GM12878 (cell line): ENCODE measurements around the gene RAPGEF4. TPM values are rescaled to one million over a fixed set of nuclear protein-coding genes. Genes with fewer than 3 reads are reported as not detected.

ENCODE experiments used
- ATAC-seq: fragments of 200-7000 bp; cut with Tn5 transposase; 3 replicates; pipeline ENCODE4 v1.9.1; 2020; ENCODE audit warnings: mild to moderate bottlenecking, moderate library complexity
- BruUV-seq: library from RNA; stranded (reverse); fragments of 400-500 nt; replicated peaks from 2 replicates; lab custom pipeline; 2021; lab: Mats Ljungman, UMichigan
- CTCF ChIA-PET: fragments of 300-600 bp; sonication (Branson Sonifier 250); formaldehyde crosslinking; extraction: SDS; loops from one replicate; lab custom pipeline; 2021; ENCODE audit warnings: inconsistent platforms; lab: Yijun Ruan, JAX
- POLR2A ChIA-PET: fragments of 350-600 bp; formaldehyde crosslinking; extraction: SDS; loops from one replicate; lab custom pipeline; 2021; ENCODE audit warnings: inconsistent platforms; lab: Charles Lee
- RAD21 ChIA-PET: fragments of 300-600 bp; sonication (Branson Sonifier 250); formaldehyde crosslinking; loops from one replicate; lab custom pipeline; 2023; ENCODE audit warnings: antibody characterized with exemption; ENCODE audit not compliant: unreplicated experiment; lab: Charles Lee
- SMC1A ChIA-PET: fragments of 300-600 bp; sonication (Branson Sonifier 250); formaldehyde crosslinking; loops from one replicate; lab custom pipeline; 2023; ENCODE audit not compliant: unreplicated experiment, uncharacterized antibody; lab: Charles Lee
- DNase-seq: peaks from one replicate; pipeline ENCODE4 v3.0.0-alpha.2; 2011; ENCODE audit warnings: low read depth, low spot score
- FAIRE-seq: peaks from 3 replicates; lab custom pipeline; 2011; peaks lifted over from hg19 to GRCh38; lab: Jason Lieb, UNC
- H2AFZ ChIP-seq: 2 replicates; pipeline ENCODE4 v1.6.0; 2011; ENCODE audit warnings: low read depth, low read length, control low read depth; ENCODE audit not compliant: control insufficient read depth
- H3K27ac ChIP-seq: 2 replicates; pipeline ENCODE4 v1.5.1; 2011; ENCODE audit warnings: control low read depth; ENCODE audit not compliant: control insufficient read depth, insufficient read depth
- H3K27me3 ChIP-seq, 2 experiments: replicated peaks in 1 of 2; 2 replicates each; pipeline versions ENCODE4 v1.6.0 to v1.6.1; 2011; ENCODE audit warnings: low read length in 1 of 2; ENCODE audit not compliant: control insufficient read depth in 2 of 2, insufficient read depth in 2 of 2
- H3K36me3 ChIP-seq, 2 experiments: 2 replicates each; pipeline ENCODE4 v1.5.1; 2011; ENCODE audit warnings: low read length in 1 of 2; ENCODE audit not compliant: control insufficient read depth in 2 of 2, insufficient read depth in 2 of 2
- H3K4me1 ChIP-seq: 2 replicates; pipeline ENCODE4 v1.6.1; 2011; ENCODE audit warnings: mild to moderate bottlenecking, low read length, moderate library complexity, mixed read lengths; ENCODE audit not compliant: control insufficient read depth, insufficient read depth
- H3K4me2 ChIP-seq: 2 replicates; pipeline ENCODE4 v1.6.0; 2011; ENCODE audit warnings: control low read depth; ENCODE audit not compliant: control insufficient read depth, insufficient read depth
- H3K4me3 ChIP-seq: fragments of 200-600 bp; sonication (generic); 2 replicates; pipeline ENCODE4 v1.5.1; 2016
- H3K79me2 ChIP-seq: 2 replicates; pipeline ENCODE4 v1.6.0; 2011; ENCODE audit warnings: low read length; ENCODE audit not compliant: control insufficient read depth, insufficient read depth
- H3K9ac ChIP-seq: 2 replicates; pipeline ENCODE4 v1.8.0; 2011; ENCODE audit warnings: low read length, control low read depth, mixed read lengths; ENCODE audit not compliant: control insufficient read depth, insufficient read depth
- H3K9me3 ChIP-seq: replicated peaks from 3 replicates; pipeline ENCODE4 v1.5.1; 2011; ENCODE audit warnings: mild to moderate bottlenecking, low read length; ENCODE audit not compliant: control insufficient read depth, insufficient read depth
- H4K20me1 ChIP-seq: 2 replicates; pipeline ENCODE4 v1.6.0; 2011; ENCODE audit not compliant: control insufficient read depth, insufficient read depth
- BHLHE40 ChIP-seq, 2 experiments: fragments of 450-650 bp in 1 of 2; IDR thresholded peaks; 2 replicates each; pipeline ENCODE4 v1.6.1; 2011 to 2017; ENCODE audit warnings: low read depth in 2 of 2, borderline replicate concordance in 1 of 2, improper control_type of control experiment in 1 of 2, low read length in 1 of 2, mild to moderate bottlenecking in 1 of 2
- POLR2AphosphoS5 ChIP-seq: IDR thresholded peaks from 2 replicates; pipeline ENCODE4 v1.6.1; 2011; ENCODE audit warnings: mild to moderate bottlenecking, low read length, inconsistent platforms
- SMAD1 ChIP-seq: fragments of 450-650 bp; IDR thresholded peaks from 2 replicates; pipeline ENCODE4 v1.6.1; 2018; ENCODE audit warnings: mild to moderate bottlenecking, low read depth; ENCODE audit not compliant: partially characterized antibody
- SMC3 ChIP-seq: IDR thresholded peaks from 2 replicates; pipeline ENCODE4 v1.6.1; 2011; ENCODE audit warnings: low read length, improper control_type of control experiment, borderline replicate concordance
- SREBF2 ChIP-seq: IDR thresholded peaks from 2 replicates; pipeline ENCODE4 v1.6.1; 2012; ENCODE audit warnings: mild to moderate bottlenecking, low read length
- WGBS: methylation state at CpG from one replicate; pipeline ENCODE4 v1.1.6; 2016; ENCODE audit warnings: low lambda C conversion rate; ENCODE audit not compliant: insufficient replicate concordance, insufficient coverage; ENCODE audit errors: missing lambda C conversion rate; 5-methylcytosine and 5-hydroxymethylcytosine counted together
- in situ Hi-C: fragments of 300-500 bp; cut with MboI; formaldehyde crosslinking; loops from 9 replicates; pipeline ENCODE4 v1.14.3; 2018; ENCODE audit warnings: mixed read lengths
- intact Hi-C: fragments of 100-400 bp; cut with micrococcal nuclease; formaldehyde crosslinking; loops from one replicate; pipeline ENCODE4 v1.14.2; 2022; ENCODE audit not compliant: unreplicated experiment
- polyA plus RNA-seq, 11 experiments: library from polyadenylated mRNA; depleted of rRNA in 4 of 11; unstranded in 6 of 11; stranded (reverse) in 5 of 11; fragments of >200 nt; fragmentation: Nextera tagmentation in 4 of 11; fragmentation: Illumina TruSeq in 1 of 11; extraction: Ambion mirVana in 4 of 11; extraction: Trizol in 1 of 11; gene quantifications; 1 replicate in 1 of 11; 2 replicates in 10 of 11; pipeline versions ENCODE4 v1.2.1 to v1.2.3, GENCODE V29; 2011 to 2016; ENCODE audit warnings: inconsistent platforms in 2 of 11, missing spikeins in 2 of 11, low read depth in 1 of 11
- total RNA-seq, 4 experiments: library from RNA; depleted of rRNA in 3 of 4; stranded (reverse); fragments of >200 nt in 3 of 4; fragmentation: Illumina TruSeq in 1 of 4; extraction: Trizol in 1 of 4; gene quantifications; 2 replicates each; pipeline versions ENCODE4 v1.2.1 to v1.2.3, GENCODE V29; 2013 to 2021
- TF ChIP-seq, protein P1 (sequence below), 3 experiments: IDR thresholded peaks in 2 of 3; conservative IDR thresholded peaks in 1 of 3; 2 replicates each; pipeline ENCODE4 v1.5.1; 2011; ENCODE audit warnings: low read depth in 3 of 3, low read length in 3 of 3, mild to moderate bottlenecking in 3 of 3, control low read depth in 2 of 3, moderate library complexity in 2 of 3, inconsistent platforms in 1 of 3, mixed read lengths in 1 of 3; ENCODE audit not compliant: control insufficient read depth in 2 of 3, insufficient read depth in 1 of 3; ENCODE audit errors: extremely low read depth in 1 of 3
- TF ChIP-seq, protein P2 (sequence below): fragments of 450-650 bp; IDR thresholded peaks from 2 replicates; pipeline ENCODE4 v1.6.1; 2017; ENCODE audit warnings: antibody characterized with exemption, mild to moderate bottlenecking, moderate library complexity
- TF ChIP-seq, protein P3 (sequence below): IDR thresholded peaks from 2 replicates; pipeline ENCODE4 v1.6.1; 2011; ENCODE audit warnings: borderline replicate concordance, low read depth, mild to moderate bottlenecking, moderate library complexity, mixed read lengths, low read length; ENCODE audit not compliant: insufficient read depth; ENCODE audit errors: extremely low read length
- TF ChIP-seq, protein P4 (sequence below): IDR thresholded peaks from 2 replicates; pipeline ENCODE4 v1.6.1; 2012; ENCODE audit warnings: low read length, inconsistent platforms
- TF ChIP-seq, protein P5 (sequence below): fragments of 450-650 bp; IDR thresholded peaks from 2 replicates; pipeline ENCODE4 v1.6.1; 2018; ENCODE audit warnings: mild to moderate bottlenecking, low read depth, moderate library complexity; ENCODE audit not compliant: partially characterized antibody

Gene RAPGEF4
- total and polyA plus RNA-seq, 10 of the 15 experiments (the other 5 are each of a cell fraction or from before 2014, with no cell fraction given) = 0.18 TPM; not detected in 8

DNA sequence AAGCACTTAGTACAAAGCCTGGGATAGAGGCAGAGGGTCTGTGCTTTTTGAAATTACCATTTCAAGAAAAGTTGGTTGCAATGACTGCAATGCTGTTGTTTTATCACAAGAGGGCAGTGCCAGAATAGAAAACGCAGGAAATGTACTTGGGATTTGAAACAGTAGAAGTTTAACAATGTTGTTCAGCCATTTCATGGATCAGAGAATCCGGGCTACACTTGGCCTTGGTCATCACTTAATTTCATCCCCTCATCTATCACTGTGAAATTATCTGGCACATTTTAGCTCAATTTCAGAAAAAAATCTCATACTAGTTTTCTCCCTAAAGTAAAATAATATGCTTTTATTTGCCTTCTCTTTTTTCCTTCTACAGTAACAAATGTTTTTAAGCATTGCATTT lies 70.8 kb downstream of the RAPGEF4 start (continued):
- TF ChIP-seq, protein P1, sequence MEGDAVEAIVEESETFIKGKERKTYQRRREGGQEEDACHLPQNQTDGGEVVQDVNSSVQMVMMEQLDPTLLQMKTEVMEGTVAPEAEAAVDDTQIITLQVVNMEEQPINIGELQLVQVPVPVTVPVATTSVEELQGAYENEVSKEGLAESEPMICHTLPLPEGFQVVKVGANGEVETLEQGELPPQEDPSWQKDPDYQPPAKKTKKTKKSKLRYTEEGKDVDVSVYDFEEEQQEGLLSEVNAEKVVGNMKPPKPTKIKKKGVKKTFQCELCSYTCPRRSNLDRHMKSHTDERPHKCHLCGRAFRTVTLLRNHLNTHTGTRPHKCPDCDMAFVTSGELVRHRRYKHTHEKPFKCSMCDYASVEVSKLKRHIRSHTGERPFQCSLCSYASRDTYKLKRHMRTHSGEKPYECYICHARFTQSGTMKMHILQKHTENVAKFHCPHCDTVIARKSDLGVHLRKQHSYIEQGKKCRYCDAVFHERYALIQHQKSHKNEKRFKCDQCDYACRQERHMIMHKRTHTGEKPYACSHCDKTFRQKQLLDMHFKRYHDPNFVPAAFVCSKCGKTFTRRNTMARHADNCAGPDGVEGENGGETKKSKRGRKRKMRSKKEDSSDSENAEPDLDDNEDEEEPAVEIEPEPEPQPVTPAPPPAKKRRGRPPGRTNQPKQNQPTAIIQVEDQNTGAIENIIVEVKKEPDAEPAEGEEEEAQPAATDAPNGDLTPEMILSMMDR (IDR thresholded peaks at IDR 0.05 in 2 of 3, conservative IDR thresholded peaks at IDR 0.05 in 1 of 3; ENCODE audit: control insufficient read depth in 2 of 3, extremely low read depth in 1 of 3, insufficient read depth in 1 of 3, low read depth in 3 of 3, low read length in 3 of 3) = peak; percentile 66 to 84 (median 80); a peak in 5 of 6 replicates
- TF ChIP-seq POLR2AphosphoS5 (no peak), SMC3 (peak; percentile 51; the same call in 1 of the 2 replicates)
- TF ChIP-seq, protein P2, sequence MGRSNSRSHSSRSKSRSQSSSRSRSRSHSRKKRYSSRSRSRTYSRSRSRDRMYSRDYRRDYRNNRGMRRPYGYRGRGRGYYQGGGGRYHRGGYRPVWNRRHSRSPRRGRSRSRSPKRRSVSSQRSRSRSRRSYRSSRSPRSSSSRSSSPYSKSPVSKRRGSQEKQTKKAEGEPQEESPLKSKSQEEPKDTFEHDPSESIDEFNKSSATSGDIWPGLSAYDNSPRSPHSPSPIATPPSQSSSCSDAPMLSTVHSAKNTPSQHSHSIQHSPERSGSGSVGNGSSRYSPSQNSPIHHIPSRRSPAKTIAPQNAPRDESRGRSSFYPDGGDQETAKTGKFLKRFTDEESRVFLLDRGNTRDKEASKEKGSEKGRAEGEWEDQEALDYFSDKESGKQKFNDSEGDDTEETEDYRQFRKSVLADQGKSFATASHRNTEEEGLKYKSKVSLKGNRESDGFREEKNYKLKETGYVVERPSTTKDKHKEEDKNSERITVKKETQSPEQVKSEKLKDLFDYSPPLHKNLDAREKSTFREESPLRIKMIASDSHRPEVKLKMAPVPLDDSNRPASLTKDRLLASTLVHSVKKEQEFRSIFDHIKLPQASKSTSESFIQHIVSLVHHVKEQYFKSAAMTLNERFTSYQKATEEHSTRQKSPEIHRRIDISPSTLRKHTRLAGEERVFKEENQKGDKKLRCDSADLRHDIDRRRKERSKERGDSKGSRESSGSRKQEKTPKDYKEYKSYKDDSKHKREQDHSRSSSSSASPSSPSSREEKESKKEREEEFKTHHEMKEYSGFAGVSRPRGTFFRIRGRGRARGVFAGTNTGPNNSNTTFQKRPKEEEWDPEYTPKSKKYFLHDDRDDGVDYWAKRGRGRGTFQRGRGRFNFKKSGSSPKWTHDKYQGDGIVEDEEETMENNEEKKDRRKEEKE = no peak

DNA sequence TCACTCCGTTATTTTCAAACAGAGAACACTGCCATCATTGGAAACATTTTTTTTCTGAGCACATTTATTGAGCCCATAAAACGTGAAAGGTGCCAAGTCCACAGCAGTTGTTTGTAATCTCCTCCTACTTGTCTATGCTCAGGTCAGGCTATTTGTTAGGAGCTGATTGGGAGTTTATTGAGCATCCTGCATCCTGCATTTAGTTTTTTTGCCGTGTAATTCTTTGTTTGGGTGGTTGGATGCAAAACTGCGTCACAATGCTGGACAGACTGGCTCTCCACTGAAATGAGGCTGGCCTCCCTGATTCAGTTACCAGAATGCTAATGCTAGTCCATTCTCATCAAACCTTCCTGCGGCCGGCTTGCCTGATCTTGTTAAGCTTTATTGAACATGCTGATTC lies 71.4 kb downstream of the RAPGEF4 start:
- no peaks in the 10 kb centered on the region for H3K36me3 ChIP-seq
- FAIRE-seq (no peak), DNase-seq (no peak), ATAC-seq (no peak)
- no TSS peak for BruUV-seq
- ChIA-PET RAD21 (interaction anchor here (1.2 to 2.3 kb wide), 2 partner anchors 123 to 125 kb away, joined by 3 to 7 read pairs; no protein-coding TSS in a partner anchor), CTCF (interaction anchor here (1.0 to 4.3 kb wide), 6 partner anchors 12 to 169 kb away, joined by 3 to 59 read pairs (median 4); no protein-coding TSS in a partner anchor), SMC1A (interaction anchor here (1.6 to 3.4 kb wide), 2 partner anchors 124 to 835 kb away, joined by 4 to 28 read pairs; no protein-coding TSS in a partner anchor), POLR2A (no interaction called here)
- no peak overlapping the region for H2AFZ ChIP-seq
- H4K20me1 ChIP-seq = no peaks in the 10 kb centered on the region
- 57% methylated on average over 6 of the region's 6 CpGs for WGBS
- H3K4me2 ChIP-seq = no peak overlapping the region
- intact Hi-C loops (loop anchor here (1.0 to 2.0 kb wide), 2 partner anchors 58 to 125 kb away; no protein-coding TSS in a partner anchor), in situ Hi-C loops (loop anchor here (25.0 kb wide), 1 partner anchor 130 kb away; no protein-coding TSS in a partner anchor)
- no peaks in the 10 kb centered on the region; a peak in 1 of 4 replicates for H3K27me3 ChIP-seq
- H3K9me3 ChIP-seq = no peaks in the 10 kb centered on the region; the same call in 2 of the 3 replicates
- H3K4me1 ChIP-seq = no peaks in the 10 kb centered on the region
- H3K4me3 ChIP-seq = no peak overlapping the region
- no peaks in the 10 kb centered on the region for H3K79me2 ChIP-seq
- H3K27ac ChIP-seq = no peak overlapping the region
- H3K9ac ChIP-seq = no peak overlapping the region
- TF ChIP-seq BHLHE40 (IDR thresholded peaks at IDR 0.05; ENCODE audit: borderline replicate concordance in 1 of 2, low read depth in 2 of 2, low read length in 1 of 2) = no peak
- TF ChIP-seq SMAD1 = no peak
- TF ChIP-seq, protein P3, sequence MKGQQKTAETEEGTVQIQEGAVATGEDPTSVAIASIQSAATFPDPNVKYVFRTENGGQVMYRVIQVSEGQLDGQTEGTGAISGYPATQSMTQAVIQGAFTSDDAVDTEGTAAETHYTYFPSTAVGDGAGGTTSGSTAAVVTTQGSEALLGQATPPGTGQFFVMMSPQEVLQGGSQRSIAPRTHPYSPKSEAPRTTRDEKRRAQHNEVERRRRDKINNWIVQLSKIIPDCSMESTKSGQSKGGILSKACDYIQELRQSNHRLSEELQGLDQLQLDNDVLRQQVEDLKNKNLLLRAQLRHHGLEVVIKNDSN = no peak
- TF ChIP-seq, protein P4, sequence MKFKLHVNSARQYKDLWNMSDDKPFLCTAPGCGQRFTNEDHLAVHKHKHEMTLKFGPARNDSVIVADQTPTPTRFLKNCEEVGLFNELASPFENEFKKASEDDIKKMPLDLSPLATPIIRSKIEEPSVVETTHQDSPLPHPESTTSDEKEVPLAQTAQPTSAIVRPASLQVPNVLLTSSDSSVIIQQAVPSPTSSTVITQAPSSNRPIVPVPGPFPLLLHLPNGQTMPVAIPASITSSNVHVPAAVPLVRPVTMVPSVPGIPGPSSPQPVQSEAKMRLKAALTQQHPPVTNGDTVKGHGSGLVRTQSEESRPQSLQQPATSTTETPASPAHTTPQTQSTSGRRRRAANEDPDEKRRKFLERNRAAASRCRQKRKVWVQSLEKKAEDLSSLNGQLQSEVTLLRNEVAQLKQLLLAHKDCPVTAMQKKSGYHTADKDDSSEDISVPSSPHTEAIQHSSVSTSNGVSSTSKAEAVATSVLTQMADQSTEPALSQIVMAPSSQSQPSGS = no peak
- no peak for TF ChIP-seq SREBF2
- TF ChIP-seq, protein P5, sequence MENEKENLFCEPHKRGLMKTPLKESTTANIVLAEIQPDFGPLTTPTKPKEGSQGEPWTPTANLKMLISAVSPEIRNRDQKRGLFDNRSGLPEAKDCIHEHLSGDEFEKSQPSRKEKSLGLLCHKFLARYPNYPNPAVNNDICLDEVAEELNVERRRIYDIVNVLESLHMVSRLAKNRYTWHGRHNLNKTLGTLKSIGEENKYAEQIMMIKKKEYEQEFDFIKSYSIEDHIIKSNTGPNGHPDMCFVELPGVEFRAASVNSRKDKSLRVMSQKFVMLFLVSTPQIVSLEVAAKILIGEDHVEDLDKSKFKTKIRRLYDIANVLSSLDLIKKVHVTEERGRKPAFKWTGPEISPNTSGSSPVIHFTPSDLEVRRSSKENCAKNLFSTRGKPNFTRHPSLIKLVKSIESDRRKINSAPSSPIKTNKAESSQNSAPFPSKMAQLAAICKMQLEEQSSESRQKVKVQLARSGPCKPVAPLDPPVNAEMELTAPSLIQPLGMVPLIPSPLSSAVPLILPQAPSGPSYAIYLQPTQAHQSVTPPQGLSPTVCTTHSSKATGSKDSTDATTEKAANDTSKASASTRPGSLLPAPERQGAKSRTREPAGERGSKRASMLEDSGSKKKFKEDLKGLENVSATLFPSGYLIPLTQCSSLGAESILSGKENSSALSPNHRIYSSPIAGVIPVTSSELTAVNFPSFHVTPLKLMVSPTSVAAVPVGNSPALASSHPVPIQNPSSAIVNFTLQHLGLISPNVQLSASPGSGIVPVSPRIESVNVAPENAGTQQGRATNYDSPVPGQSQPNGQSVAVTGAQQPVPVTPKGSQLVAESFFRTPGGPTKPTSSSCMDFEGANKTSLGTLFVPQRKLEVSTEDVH = no peak
